Natural killer cell (primary cell): Measurements from ENCODE around the gene ZNF526. TPM values are rescaled to one million over a fixed set of nuclear protein-coding genes. Genes with fewer than 3 reads are reported as not detected.
A peak's percentile ranks its signal among the peaks of the same experiment; 100 is the strongest.

Source experiments
- ATAC-seq, 3 donors: fragments of 150-1000 bp in 2 of 3; fragments of 200-7000 bp in 1 of 3; cut with Tn5 transposase; 1 replicate in 1 of 3; 2 replicates in 2 of 3; pipeline ENCODE4 v1.10.0; 2021; ENCODE audit warnings: mild to moderate bottlenecking in 2 of 3, moderate library complexity in 2 of 3
- DNase-seq, 2 donors: peaks; one replicate each; pipeline versions ENCODE4 v3.0.0 to v3.0.0-alpha.2; 2013 to 2021; ENCODE audit warnings: mixed read lengths in 1 of 2
- H3K27ac ChIP-seq: one replicate; pipeline ENCODE4 v1.5.1; 2013; ENCODE audit warnings: mild to moderate bottlenecking, low read length
- H3K27me3 ChIP-seq: one replicate; pipeline ENCODE4 v1.6.1; 2013; ENCODE audit warnings: low read length; ENCODE audit not compliant: control insufficient read depth, insufficient read depth
- H3K36me3 ChIP-seq: one replicate; pipeline ENCODE4 v1.6.1; 2013; ENCODE audit warnings: low read length; ENCODE audit not compliant: control insufficient read depth, insufficient read depth
- H3K4me1 ChIP-seq: one replicate; pipeline ENCODE4 v1.6.1; 2013; ENCODE audit warnings: low read length; ENCODE audit not compliant: control insufficient read depth, insufficient read depth
- H3K4me3 ChIP-seq: one replicate; pipeline ENCODE4 v1.5.1; 2013; ENCODE audit warnings: low read length
- H3K9me3 ChIP-seq: one replicate; pipeline ENCODE4 v1.6.1; 2013; ENCODE audit warnings: low read length; ENCODE audit not compliant: control insufficient read depth, insufficient read depth
- H3K27ac Mint-ChIP-seq, 2 donors: one replicate each; pipeline ENCODE4 v1.8.0; 2022; ENCODE audit warnings: mild to moderate bottlenecking in 2 of 2, mixed read lengths in 2 of 2, moderate library complexity in 1 of 2
- H3K27me3 Mint-ChIP-seq, 2 donors: one replicate each; pipeline ENCODE4 v1.8.0; 2022; ENCODE audit warnings: low read depth in 2 of 2, mixed read lengths in 2 of 2
- H3K36me3 Mint-ChIP-seq: one replicate; pipeline ENCODE4 v1.8.0; 2022; ENCODE audit warnings: mixed read lengths
- H3K4me1 Mint-ChIP-seq, 2 donors: one replicate each; pipeline ENCODE4 v1.8.0; 2022; ENCODE audit warnings: mixed read lengths in 2 of 2
- H3K4me3 Mint-ChIP-seq: one replicate; pipeline ENCODE4 v1.8.0; 2022; ENCODE audit warnings: mild to moderate bottlenecking, moderate library complexity, mixed read lengths
- H3K9me3 Mint-ChIP-seq, 2 donors: one replicate each; pipeline ENCODE4 v1.8.0; 2022; ENCODE audit warnings: mixed read lengths in 2 of 2
- WGBS: methylation state at CpG from one replicate; pipeline ENCODE4 v1.1.7; 2013; ENCODE audit warnings: missing lambda C conversion rate; ENCODE audit not compliant: insufficient coverage; 5-methylcytosine and 5-hydroxymethylcytosine counted together
- intact Hi-C: fragments of 100-400 bp; cut with micrococcal nuclease; formaldehyde crosslinking; loops from one replicate; pipeline ENCODE4 v1.14.2; 2022
- total RNA-seq, 4 donors: library from RNA; stranded (reverse); fragments of 120-200 nt in 1 of 4; gene quantifications; one replicate each; pipeline versions ENCODE4 v1.2.3 to v1.2.4, GENCODE V29; 2013 to 2022
- TF ChIP-seq, protein P1 (sequence below): fragments of 200-600 bp; IDR thresholded peaks from one replicate; pipeline ENCODE4 v1.8.0; 2022; ENCODE audit warnings: antibody characterized with exemption

The ZNF526 gene
- total RNA-seq, 3 donors from 2014 or later (not counting 1 experiment from before 2014, with no cell fraction given), result 8.8 to 10.6 (median 10.2) TPM

DNA sequence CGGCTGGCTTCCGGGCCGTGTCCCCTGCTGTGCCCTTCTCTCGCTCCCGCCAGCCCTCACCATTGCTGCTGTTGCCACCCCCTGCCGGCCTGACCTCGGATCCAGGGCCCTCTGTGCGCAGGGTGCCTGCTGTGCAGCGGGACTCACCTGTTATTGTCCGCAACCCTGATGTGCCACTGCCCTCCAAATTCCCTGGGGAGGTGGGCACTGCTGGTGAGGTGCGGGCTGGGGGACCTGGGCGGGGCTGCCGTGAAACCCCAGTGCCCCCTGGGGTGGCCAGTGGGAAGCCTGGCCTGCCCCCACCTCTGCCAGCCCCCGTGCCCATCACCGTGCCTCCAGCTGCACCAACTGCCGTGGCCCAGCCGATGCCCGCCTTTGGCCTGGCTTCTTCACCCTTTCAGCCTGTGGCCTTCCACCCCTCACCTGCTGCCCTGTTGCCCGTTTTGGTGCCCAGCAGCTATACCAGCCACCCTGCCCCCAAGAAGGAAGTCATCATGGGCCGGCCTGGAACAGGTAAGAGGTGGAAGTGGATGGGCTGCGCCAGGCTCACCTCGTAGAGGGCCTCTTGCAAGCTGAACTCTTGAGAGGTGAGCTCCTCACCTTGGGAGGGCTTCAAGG lies 54.1 kb downstream of the ZNF526 start:
- Mint-ChIP-seq H3K9me3 (no peaks in the 10 kb centered on the region), H3K4me3 (no peak overlapping the region), H3K4me1 (peaks cover 27 to 30% of the 10 kb centered on the region in 2 donors), H3K27me3 (no peaks in the 10 kb centered on the region), H3K36me3 (no peaks in the 10 kb centered on the region), H3K27ac (no peak overlapping the region)
- 97% methylated on average over 22 of the region's 22 CpGs for WGBS
- intact Hi-C loops, result no loop called here
- Histone ChIP-seq H3K27ac (no peak overlapping the region), H3K9me3 (no peaks in the 10 kb centered on the region), H3K36me3 (peaks cover 32% of the 10 kb centered on the region), H3K27me3 (no peaks in the 10 kb centered on the region), H3K4me3 (no peak overlapping the region), H3K4me1 (peaks cover 51% of the 10 kb centered on the region)
- TF ChIP-seq, protein P1, sequence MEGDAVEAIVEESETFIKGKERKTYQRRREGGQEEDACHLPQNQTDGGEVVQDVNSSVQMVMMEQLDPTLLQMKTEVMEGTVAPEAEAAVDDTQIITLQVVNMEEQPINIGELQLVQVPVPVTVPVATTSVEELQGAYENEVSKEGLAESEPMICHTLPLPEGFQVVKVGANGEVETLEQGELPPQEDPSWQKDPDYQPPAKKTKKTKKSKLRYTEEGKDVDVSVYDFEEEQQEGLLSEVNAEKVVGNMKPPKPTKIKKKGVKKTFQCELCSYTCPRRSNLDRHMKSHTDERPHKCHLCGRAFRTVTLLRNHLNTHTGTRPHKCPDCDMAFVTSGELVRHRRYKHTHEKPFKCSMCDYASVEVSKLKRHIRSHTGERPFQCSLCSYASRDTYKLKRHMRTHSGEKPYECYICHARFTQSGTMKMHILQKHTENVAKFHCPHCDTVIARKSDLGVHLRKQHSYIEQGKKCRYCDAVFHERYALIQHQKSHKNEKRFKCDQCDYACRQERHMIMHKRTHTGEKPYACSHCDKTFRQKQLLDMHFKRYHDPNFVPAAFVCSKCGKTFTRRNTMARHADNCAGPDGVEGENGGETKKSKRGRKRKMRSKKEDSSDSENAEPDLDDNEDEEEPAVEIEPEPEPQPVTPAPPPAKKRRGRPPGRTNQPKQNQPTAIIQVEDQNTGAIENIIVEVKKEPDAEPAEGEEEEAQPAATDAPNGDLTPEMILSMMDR, result no peak
- DNase-seq (peak in 1 of 2 donors; percentile 14), ATAC-seq (no peak)

DNA sequence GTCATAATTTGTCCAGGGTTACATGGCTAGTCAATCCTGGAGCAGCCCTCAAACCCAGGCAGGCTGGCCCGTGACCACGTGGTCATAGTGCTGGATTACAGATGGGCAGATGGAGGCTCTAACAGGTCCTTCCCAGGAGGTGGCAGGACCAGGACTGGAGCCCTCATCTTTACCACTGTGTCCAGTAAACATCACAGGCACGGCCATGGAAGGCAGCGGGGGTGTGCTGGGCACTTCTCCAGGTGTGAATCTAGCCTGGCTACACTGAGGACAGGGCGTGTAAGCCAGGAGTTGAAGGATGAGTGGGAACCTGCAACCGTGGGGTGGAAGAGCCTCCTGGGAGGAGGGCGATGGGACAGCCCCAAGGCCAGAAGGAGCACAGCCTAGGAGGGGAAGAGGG lies 55.0 kb downstream of the ZNF526 start:
- Histone ChIP-seq H3K9me3 (no peaks in the 10 kb centered on the region), H3K4me3 (no peak overlapping the region), H3K36me3 (peaks cover 32% of the 10 kb centered on the region), H3K27me3 (no peaks in the 10 kb centered on the region), H3K27ac (no peak overlapping the region), H3K4me1 (peaks cover 51% of the 10 kb centered on the region)
- peak overlapping the region; percentile 38 to 58 for H3K27ac Mint-ChIP-seq
- intact Hi-C loops, result no loop called here
- H3K4me1 Mint-ChIP-seq, result peaks cover 34 to 37% of the 10 kb centered on the region in 2 donors
- H3K9me3 Mint-ChIP-seq, result no peaks in the 10 kb centered on the region
- TF ChIP-seq, protein P1, result no peak
- ATAC-seq, result no peak
- WGBS, result 95% methylated on average over 7 of the region's 7 CpGs
- H3K36me3 Mint-ChIP-seq, result no peaks in the 10 kb centered on the region
- H3K27me3 Mint-ChIP-seq, result no peaks in the 10 kb centered on the region
- no peak for DNase-seq
- no peak overlapping the region for H3K4me3 Mint-ChIP-seq

DNA sequence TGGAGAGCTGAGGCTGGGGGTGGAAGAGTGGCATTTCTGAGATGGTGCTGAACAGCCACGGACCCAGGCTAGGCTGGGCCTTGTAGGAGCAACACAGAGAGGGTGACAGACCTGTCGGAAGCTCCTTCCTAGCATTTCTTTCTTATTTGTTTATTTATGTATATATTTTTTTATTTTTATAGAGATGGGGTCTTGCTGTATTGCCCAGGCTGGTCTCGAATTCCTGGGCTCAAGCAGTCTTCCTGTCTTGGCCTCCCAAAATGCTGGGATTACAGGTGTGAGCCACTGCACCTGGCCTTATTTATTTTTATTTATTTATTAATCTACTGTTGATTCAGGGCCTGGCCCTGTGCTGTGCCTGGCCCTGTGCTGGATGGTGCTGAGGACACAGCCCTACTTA lies 55.4 kb downstream of the ZNF526 start:
- Mint-ChIP-seq H3K36me3 (no peaks in the 10 kb centered on the region), H3K27ac (peak overlapping the region; percentile 19 to 38), H3K4me3 (no peak overlapping the region), H3K4me1 (peaks cover 34 to 37% of the 10 kb centered on the region in 2 donors), H3K9me3 (no peaks in the 10 kb centered on the region), H3K27me3 (no peaks in the 10 kb centered on the region)
- Histone ChIP-seq H3K9me3 (no peaks in the 10 kb centered on the region), H3K4me3 (no peak overlapping the region), H3K27ac (no peak overlapping the region), H3K27me3 (no peaks in the 10 kb centered on the region), H3K36me3 (peaks cover 32% of the 10 kb centered on the region), H3K4me1 (peaks cover 50% of the 10 kb centered on the region)
- TF ChIP-seq, protein P1, result no peak
- 91% methylated on average over 1 of the region's 3 CpGs for WGBS
- no peak for DNase-seq
- ATAC-seq, result no peak
- intact Hi-C loops, result no loop called here

DNA sequence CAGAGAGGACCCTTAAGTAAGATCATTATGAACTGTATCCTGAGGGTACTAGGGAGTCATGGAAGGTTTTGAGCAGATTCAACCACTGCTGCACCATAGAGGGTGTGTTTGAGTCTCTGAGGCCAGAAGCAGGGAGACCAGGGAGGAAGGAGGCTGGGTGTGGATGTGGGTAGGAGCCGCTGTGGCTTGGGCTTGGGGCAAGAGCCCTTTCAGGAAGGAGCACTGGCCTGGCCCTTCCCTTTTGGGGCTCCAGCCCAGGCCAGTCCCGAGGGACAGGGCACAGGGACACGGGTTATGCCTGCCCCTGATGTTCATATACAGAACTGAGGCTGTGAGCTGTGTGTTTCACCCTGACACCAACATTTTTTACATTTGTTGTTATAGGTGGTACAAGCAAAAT lies 56.2 kb downstream of the ZNF526 start:
- Histone ChIP-seq H3K27me3 (no peaks in the 10 kb centered on the region), H3K36me3 (peaks cover 32% of the 10 kb centered on the region), H3K4me3 (no peak overlapping the region), H3K27ac (no peak overlapping the region), H3K4me1 (peaks cover 50% of the 10 kb centered on the region), H3K9me3 (no peaks in the 10 kb centered on the region)
- no peak for ATAC-seq
- Mint-ChIP-seq H3K9me3 (no peaks in the 10 kb centered on the region), H3K4me3 (no peak overlapping the region), H3K27me3 (no peaks in the 10 kb centered on the region), H3K27ac (peak overlapping the region; percentile 19 to 29), H3K4me1 (peaks cover 34 to 37% of the 10 kb centered on the region in 2 donors), H3K36me3 (no peaks in the 10 kb centered on the region)
- intact Hi-C loops, result no loop called here
- TF ChIP-seq, protein P1, result no peak
- 47% methylated on average over 3 of the region's 3 CpGs for WGBS
- DNase-seq, result no peak
